Astrocyte (in vitro differentiated cells and primary cell): ENCODE measurements around the gene EPHB1. TPM values are rescaled to one million over a fixed set of nuclear protein-coding genes. Genes with fewer than 3 reads are reported as not detected.

ENCODE experiments used
- DNase-seq: peaks from one replicate; pipeline ENCODE4 v3.0.0-alpha.2; 2010; ENCODE audit warnings: low read depth
- FAIRE-seq: peaks from 2 replicates; lab custom pipeline; 2011; peaks lifted over from hg19 to GRCh38; lab: Jason Lieb, UNC
- H2AFZ ChIP-seq: 2 replicates; pipeline ENCODE4 v1.6.0; 2012; ENCODE audit warnings: low read depth, low read length, inconsistent platforms
- H3K27ac ChIP-seq: 2 replicates; pipeline ENCODE4 v1.5.1; 2011; ENCODE audit warnings: low read depth, low read length, inconsistent platforms
- H3K27me3 ChIP-seq: 2 replicates; pipeline ENCODE4 v1.6.0; 2011; ENCODE audit warnings: low read length, inconsistent platforms; ENCODE audit not compliant: insufficient read depth
- H3K36me3 ChIP-seq: 2 replicates; pipeline ENCODE4 v1.5.1; 2011; ENCODE audit warnings: low read length, inconsistent platforms; ENCODE audit not compliant: insufficient read depth
- H3K4me1 ChIP-seq: 2 replicates; pipeline ENCODE4 v1.5.1; 2011; ENCODE audit warnings: low read length, inconsistent platforms; ENCODE audit not compliant: insufficient read depth
- H3K4me2 ChIP-seq: 2 replicates; pipeline ENCODE4 v1.6.0; 2012; ENCODE audit warnings: low read length, inconsistent platforms
- H3K4me3 ChIP-seq: 2 replicates; pipeline ENCODE4 v1.5.1; 2011; ENCODE audit warnings: low read depth, mild to moderate bottlenecking, low read length, inconsistent platforms; ENCODE audit not compliant: insufficient read depth
- H3K79me2 ChIP-seq: 2 replicates; pipeline ENCODE4 v1.6.0; 2012; ENCODE audit warnings: mild to moderate bottlenecking, low read length, inconsistent platforms; ENCODE audit not compliant: insufficient read depth
- H3K9ac ChIP-seq: 2 replicates; pipeline ENCODE4 v1.6.0; 2012; ENCODE audit warnings: mild to moderate bottlenecking, low read length, inconsistent platforms
- H3K9me3 ChIP-seq: 2 replicates; pipeline ENCODE4 v1.5.1; 2012; ENCODE audit warnings: low read depth, mild to moderate bottlenecking, low read length, inconsistent platforms; ENCODE audit not compliant: insufficient read depth
- H4K20me1 ChIP-seq: 2 replicates; pipeline ENCODE4 v1.6.0; 2012; ENCODE audit warnings: low read length, inconsistent platforms; ENCODE audit not compliant: insufficient read depth
- H3K27ac Mint-ChIP-seq: one replicate; pipeline ENCODE4 v1.8.0; 2021; ENCODE audit warnings: mild to moderate bottlenecking, mixed read lengths; ENCODE audit not compliant: unreplicated experiment
- H3K27me3 Mint-ChIP-seq: one replicate; pipeline ENCODE4 v1.8.0; 2021; ENCODE audit warnings: low read depth, mixed read lengths; ENCODE audit not compliant: unreplicated experiment
- H3K36me3 Mint-ChIP-seq: one replicate; pipeline ENCODE4 v1.8.0; 2021; ENCODE audit warnings: low read depth, mixed read lengths; ENCODE audit not compliant: unreplicated experiment
- H3K4me1 Mint-ChIP-seq: one replicate; pipeline ENCODE4 v1.8.0; 2021; ENCODE audit warnings: low read depth, mixed read lengths; ENCODE audit not compliant: unreplicated experiment
- H3K4me3 Mint-ChIP-seq: one replicate; pipeline ENCODE4 v1.8.0; 2021; ENCODE audit warnings: mild to moderate bottlenecking, moderate library complexity, mixed read lengths; ENCODE audit not compliant: unreplicated experiment
- H3K9me3 Mint-ChIP-seq: one replicate; pipeline ENCODE4 v1.8.0; 2021; ENCODE audit warnings: mild to moderate bottlenecking, mixed read lengths; ENCODE audit not compliant: unreplicated experiment
- CTCF ChIP-seq: IDR thresholded peaks from 2 replicates; pipeline ENCODE4 v1.5.1; 2011; ENCODE audit warnings: low read depth, mild to moderate bottlenecking, inconsistent platforms, low read length, moderate library complexity; ENCODE audit not compliant: insufficient read depth
- EZH2 ChIP-seq: IDR thresholded peaks from 2 replicates; pipeline ENCODE4 v1.6.1; 2012; ENCODE audit warnings: mild to moderate bottlenecking, low read length, inconsistent platforms; ENCODE audit not compliant: insufficient read depth
- total RNA-seq: library from RNA; stranded (reverse); gene quantifications from 2 replicates; pipeline ENCODE4 v1.2.1, GENCODE V29; 2021

Gene EPHB1
- total RNA-seq, 1 donor from 2014 or later: 4.1 TPM

GRCh38 chr3:135136361-135137100 is 341.5 kb downstream of the EPHB1 start:
- Histone ChIP-seq H3K27ac (no peak overlapping the region), H3K27me3 (no peaks in the 10 kb centered on the region), H3K4me1 (no peaks in the 10 kb centered on the region), H3K4me2 (no peak overlapping the region), H3K36me3 (no peaks in the 10 kb centered on the region), H3K4me3 (no peak overlapping the region), H2AFZ (no peak overlapping the region), H3K79me2 (no peaks in the 10 kb centered on the region), H3K9me3 (no peaks in the 10 kb centered on the region), H3K9ac (no peak overlapping the region), H4K20me1 (no peaks in the 10 kb centered on the region)
- H3K4me3 Mint-ChIP-seq: no peak overlapping the region
- TF ChIP-seq CTCF (no peak), EZH2 (no peak)
- DNase-seq (no peak), FAIRE-seq (no peak)
- no peaks in the 10 kb centered on the region for H3K36me3 Mint-ChIP-seq
- H3K27me3 Mint-ChIP-seq: peaks cover 2% of the 10 kb centered on the region
- no peaks in the 10 kb centered on the region for H3K9me3 Mint-ChIP-seq
- H3K27ac Mint-ChIP-seq: no peak overlapping the region
- H3K4me1 Mint-ChIP-seq: no peaks in the 10 kb centered on the region

DNA sequence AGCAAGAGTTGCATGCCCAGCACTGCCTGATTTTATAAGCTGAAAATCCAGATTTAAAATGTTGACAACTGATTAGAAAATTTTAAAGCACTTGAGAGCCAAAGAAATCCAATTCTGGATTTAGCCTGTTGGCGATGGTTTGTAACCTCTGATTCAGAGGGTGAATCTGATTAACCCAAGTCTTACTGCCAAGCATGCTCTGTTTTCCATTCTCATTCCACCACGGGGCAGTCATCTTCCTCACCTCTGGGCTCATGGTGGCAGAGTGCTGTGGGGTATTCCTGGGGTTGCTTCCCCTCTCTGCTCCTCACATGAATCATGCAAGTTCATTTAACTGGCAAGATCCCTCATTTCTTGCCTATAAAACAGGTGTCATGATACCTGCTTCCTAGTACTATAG is 342.2 kb downstream of the EPHB1 start:
- DNase-seq: no peak
- TF ChIP-seq CTCF (no peak), EZH2 (no peak)
- Mint-ChIP-seq H3K36me3 (no peaks in the 10 kb centered on the region), H3K4me3 (no peak overlapping the region), H3K27me3 (peaks cover 2% of the 10 kb centered on the region), H3K27ac (no peak overlapping the region), H3K4me1 (no peaks in the 10 kb centered on the region), H3K9me3 (no peaks in the 10 kb centered on the region)
- H3K79me2 ChIP-seq: no peaks in the 10 kb centered on the region
- H3K4me3 ChIP-seq: no peak overlapping the region
- H3K9me3 ChIP-seq: no peaks in the 10 kb centered on the region
- no peak overlapping the region for H3K9ac ChIP-seq
- FAIRE-seq: no peak
- no peak overlapping the region for H3K4me2 ChIP-seq
- no peaks in the 10 kb centered on the region for H3K4me1 ChIP-seq
- no peaks in the 10 kb centered on the region for H3K36me3 ChIP-seq
- no peaks in the 10 kb centered on the region for H3K27me3 ChIP-seq
- no peak overlapping the region for H2AFZ ChIP-seq
- no peaks in the 10 kb centered on the region for H4K20me1 ChIP-seq
- H3K27ac ChIP-seq: no peak overlapping the region

DNA sequence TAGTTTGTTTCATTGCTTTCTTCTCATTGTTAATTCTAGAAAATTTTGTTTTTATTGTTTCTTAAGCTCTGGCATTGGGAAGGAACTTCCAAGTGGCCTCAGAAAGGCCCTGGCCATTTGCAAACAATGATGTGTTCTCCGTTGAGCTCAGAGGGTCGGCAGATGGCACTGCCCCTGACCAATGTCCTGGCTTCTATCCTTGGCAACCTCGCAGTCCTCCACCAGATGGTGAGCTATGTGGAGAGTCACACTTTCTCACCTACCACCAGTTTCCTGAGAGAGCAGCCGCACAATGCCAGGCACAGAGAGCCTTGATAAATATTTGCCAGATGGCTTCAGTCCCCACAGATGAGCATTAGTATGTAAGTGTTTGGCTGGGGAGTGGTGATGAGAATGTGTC is 343.7 kb downstream of the EPHB1 start:
- Mint-ChIP-seq H3K36me3 (no peaks in the 10 kb centered on the region), H3K4me1 (no peaks in the 10 kb centered on the region), H3K9me3 (no peaks in the 10 kb centered on the region), H3K27me3 (peaks cover 2% of the 10 kb centered on the region), H3K27ac (no peak overlapping the region), H3K4me3 (no peak overlapping the region)
- H4K20me1 ChIP-seq: no peaks in the 10 kb centered on the region
- no peaks in the 10 kb centered on the region for H3K36me3 ChIP-seq
- H3K27me3 ChIP-seq: no peaks in the 10 kb centered on the region
- no peak for FAIRE-seq
- no peak overlapping the region for H3K4me3 ChIP-seq
- no peaks in the 10 kb centered on the region for H3K4me1 ChIP-seq
- no peak overlapping the region for H3K4me2 ChIP-seq
- no peaks in the 10 kb centered on the region for H3K9me3 ChIP-seq
- TF ChIP-seq CTCF (no peak), EZH2 (no peak)
- no peak overlapping the region for H3K9ac ChIP-seq
- no peaks in the 10 kb centered on the region for H3K79me2 ChIP-seq
- H3K27ac ChIP-seq: no peak overlapping the region
- no peak overlapping the region for H2AFZ ChIP-seq
- no peak for DNase-seq
